Loucy (cell line): ENCODE data around the gene SLC35G6.
"Not testable (repeated sequence)": the region's sequence is repeated elsewhere in the genome, so short reads cannot be mapped to it uniquely, and the experiment has no call there.

Source experiments
- H2AFZ ChIP-seq: fragments of 200-600 bp; sonication (generic); 2 replicates; pipeline ENCODE4 v1.6.0; 2016; ENCODE audit warnings: antibody characterized with exemption, mild to moderate bottlenecking, low read length, moderate library complexity
- H3F3A ChIP-seq: fragments of 200-600 bp; 2 replicates; pipeline ENCODE4 v1.6.0; 2016; ENCODE audit warnings: antibody characterized with exemption, low read depth, mild to moderate bottlenecking
- H3K27me3 ChIP-seq: fragments of 200-600 bp; sonication (generic); 2 replicates; pipeline ENCODE4 v1.6.1; 2014; ENCODE audit warnings: low read length, mild to moderate bottlenecking; ENCODE audit not compliant: insufficient read depth, poor library complexity, severe bottlenecking
- H3K36me3 ChIP-seq: fragments of 200-600 bp; sonication (generic); 2 replicates; pipeline ENCODE4 v1.6.1; 2016; ENCODE audit warnings: low read length; ENCODE audit not compliant: insufficient read depth
- H3K4me1 ChIP-seq: fragments of 200-600 bp; sonication (generic); 2 replicates; pipeline ENCODE4 v1.5.1; 2014; ENCODE audit warnings: low read length, mild to moderate bottlenecking; ENCODE audit not compliant: insufficient read depth, poor library complexity, severe bottlenecking
- H3K4me2 ChIP-seq: fragments of 200-600 bp; sonication (generic); 2 replicates; pipeline ENCODE4 v1.6.0; 2014; ENCODE audit warnings: antibody characterized with exemption, low read length, low read depth, mild to moderate bottlenecking; ENCODE audit not compliant: poor library complexity, severe bottlenecking
- H3K4me3 ChIP-seq: fragments of 200-600 bp; sonication (generic); 2 replicates; pipeline ENCODE4 v1.5.1; 2014; ENCODE audit warnings: low read length, mild to moderate bottlenecking, mixed read lengths; ENCODE audit not compliant: poor library complexity, severe bottlenecking
- H3K79me2 ChIP-seq: fragments of 200-600 bp; sonication (generic); 2 replicates; pipeline ENCODE4 v1.6.1; 2014; ENCODE audit warnings: low read length; ENCODE audit not compliant: insufficient read depth
- H3K9ac ChIP-seq: fragments of 200-600 bp; sonication (generic); 2 replicates; pipeline ENCODE4 v1.6.0; 2014; ENCODE audit warnings: mild to moderate bottlenecking, low read depth, low read length, moderate library complexity; ENCODE audit not compliant: poor library complexity, severe bottlenecking
- H3K9me2 ChIP-seq: fragments of 200-600 bp; sonication (generic); replicated peaks from 2 replicates; pipeline ENCODE4 v1.6.1; 2016; ENCODE audit warnings: low read depth, low read length, mixed read lengths
- H3K9me3 ChIP-seq: fragments of 200-600 bp; sonication (generic); 2 replicates; pipeline ENCODE4 v1.6.1; 2014; ENCODE audit warnings: mild to moderate bottlenecking, antibody characterized with exemption, low read length, low read depth; ENCODE audit not compliant: insufficient read depth
- H4K20me1 ChIP-seq: fragments of 200-600 bp; sonication (generic); 2 replicates; pipeline ENCODE4 v1.6.0; 2014; ENCODE audit warnings: antibody characterized with exemption, low read length, mild to moderate bottlenecking; ENCODE audit not compliant: insufficient read depth, poor library complexity, severe bottlenecking
- CTCF ChIP-seq: fragments of 200-600 bp; sonication (generic); conservative IDR thresholded peaks from 2 replicates; pipeline ENCODE4 v1.5.1; 2014; ENCODE audit warnings: mild to moderate bottlenecking, antibody characterized with exemption, low read length
- EZH2phosphoT487 ChIP-seq: fragments of 200-600 bp; IDR thresholded peaks from 2 replicates; pipeline ENCODE4 v1.6.1; 2018; ENCODE audit warnings: antibody characterized with exemption, mild to moderate bottlenecking, moderate library complexity, borderline replicate concordance

Gene SLC35G6

GRCh38 chr17:7481275-7481674 is at the start of gene SLC35G6:
Gene SLC35G6 (plus strand): TSS chr17:7481446. CDS start chr17:7481517, 71 bp downstream.
- Histone ChIP-seq H3K4me1 (peaks cover 43% of the 10 kb centered on the region), H3K4me2 (peak within 1 kb of the TSS; percentile 91), H4K20me1 (peaks cover 37% of the 10 kb centered on the region), H3K79me2 (peaks cover 74% of the 10 kb centered on the region), H3K4me3 (peak within 1 kb of the TSS; percentile 82), H3K9ac (peak within 1 kb of the TSS; percentile 95)
- H3K27me3 ChIP-seq, H2AFZ ChIP-seq, H3K9me2 ChIP-seq, H3F3A ChIP-seq, H3K9me3 ChIP-seq, H3K36me3 ChIP-seq: not testable (repeated sequence)

DNA sequence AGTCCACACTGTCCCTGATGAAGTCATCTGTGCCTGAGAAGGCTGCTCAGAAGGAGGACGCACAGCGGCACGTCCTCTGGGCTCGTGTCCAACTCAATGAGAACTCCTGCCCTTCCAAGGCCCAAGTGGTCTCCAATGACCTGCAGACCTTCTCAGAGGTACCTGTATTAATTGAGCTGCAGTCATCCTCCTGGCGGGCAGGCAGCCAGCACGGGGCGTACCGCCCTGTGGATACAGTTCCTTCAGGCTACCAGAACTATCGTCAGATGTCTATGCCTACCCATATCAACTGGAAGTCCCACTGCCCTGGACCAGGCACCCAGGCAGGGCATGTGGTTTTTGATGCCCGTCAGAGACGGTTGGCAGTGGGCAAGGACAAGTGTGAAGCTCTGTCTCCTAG is 49.0 kb upstream of the SLC35G6 start:
- TF ChIP-seq CTCF (no peak), EZH2phosphoT487 (no peak)
- Histone ChIP-seq H3K4me3 (no peak overlapping the region), H3K9me3 (no peaks in the 10 kb centered on the region), H3K36me3 (no peaks in the 10 kb centered on the region), H3K79me2 (peaks cover 16% of the 10 kb centered on the region; the same call in 1 of the 2 replicates), H3F3A (no peaks in the 10 kb centered on the region), H3K27me3 (no peaks in the 10 kb centered on the region), H3K9me2 (no peaks in the 10 kb centered on the region), H3K4me1 (peaks cover 6% of the 10 kb centered on the region), H3K4me2 (no peak overlapping the region), H2AFZ (no peak overlapping the region), H4K20me1 (peaks cover 5% of the 10 kb centered on the region), H3K9ac (no peak overlapping the region)

- no peaks in the 10 kb centered on the region for H3K9me3 ChIP-seq
- peak overlapping the region; percentile 95 for H3K4me2 ChIP-seq
- H3K4me3 ChIP-seq: peak overlapping the region; percentile 95
- H3K4me1 ChIP-seq: peaks cover 27% of the 10 kb centered on the region
- no peak for TF ChIP-seq EZH2phosphoT487
- TF ChIP-seq CTCF: peak; percentile 56
- no peaks in the 10 kb centered on the region for H3K36me3 ChIP-seq
- H4K20me1 ChIP-seq: peaks cover 13% of the 10 kb centered on the region
- H2AFZ ChIP-seq: peak overlapping the region; percentile 78
- no peaks in the 10 kb centered on the region for H3K27me3 ChIP-seq
- H3K9ac ChIP-seq: peak overlapping the region; percentile 77
- peaks cover 43% of the 10 kb centered on the region; the same call in 1 of the 2 replicates for H3K79me2 ChIP-seq
- no peaks in the 10 kb centered on the region for H3K9me2 ChIP-seq
- no peaks in the 10 kb centered on the region; the same call in 1 of the 2 replicates for H3F3A ChIP-seq
Measured at GRCh38 chr17:7435676-7436555, 45.3 kb upstream of the SLC35G6 start.
